ENCODE data around the gene LRRC45.

GRCh38 chr17:81995463-81996231 lies 27.5 kb upstream of the LRRC45 start:
- TF ChIP-seq CTCF (IDR thresholded peaks at IDR 0.05) (no peak), POLR2A (IDR thresholded peaks at IDR 0.05) (no peak)

All from adrenal gland (tissue), 5 donors.